ENCODE data around the gene ADGRG3. TPM values are rescaled to one million over a fixed set of nuclear protein-coding genes. Genes with fewer than 3 reads are reported as not detected.

ADGRG3 gene
- total and polyA plus RNA-seq, 2 of the 8 experiments (the other 6 are each of a cell fraction or from before 2014, with no cell fraction given) = 0.28 to 0.98 TPM

- no peak for TF ChIP-seq CHD7 (IDR thresholded peaks at IDR 0.05; ENCODE audit: insufficient replicate concordance, low read length)
- TF ChIP-seq SRF (IDR thresholded peaks at IDR 0.05; ENCODE audit: low read depth, low read length) = no peak
- no peak for TF ChIP-seq MAX (IDR thresholded peaks at IDR 0.05)
- no peak for TF ChIP-seq CEBPB (IDR thresholded peaks at IDR 0.05; ENCODE audit: low read depth, low read length)
- no peak for TF ChIP-seq SP1 (IDR thresholded peaks at IDR 0.05; ENCODE audit: low read depth, low read length)
- no peak for TF ChIP-seq RXRA (IDR thresholded peaks at IDR 0.05; ENCODE audit: insufficient read depth, low read depth, low read length)
- TF ChIP-seq CTCF (IDR thresholded peaks at IDR 0.05; ENCODE audit: control extremely low read depth in 1 of 3, insufficient read depth in 1 of 3, low read depth in 1 of 3, low read length in 3 of 3) = no peak
- no peak for TF ChIP-seq RNF2 (IDR thresholded peaks at IDR 0.05; ENCODE audit: borderline replicate concordance, low read depth, low read length, missing control alignments, poor library complexity, severe bottlenecking)
Observed at GRCh38 chr16:57664662-57665025, 3.5 kb upstream of the ADGRG3 start (continued).
